Uterus (tissue), 2 donors: Measurements from ENCODE around the gene UBAP1.

Experiments
- POLR2A ChIP-seq, 2 donors: fragments of 450-650 bp; IDR thresholded peaks; one replicate each; pipeline ENCODE4 v1.6.1; 2016; ENCODE audit warnings: antibody characterized with exemption in 2 of 2, mild to moderate bottlenecking in 1 of 2, moderate library complexity in 1 of 2
- TF ChIP-seq, protein P1 (sequence below), 4 experiments: fragments of 200-600 bp in 2 of 4; fragments of 450-650 bp in 2 of 4; sonication (generic) in 2 of 4; IDR thresholded peaks; one replicate each; pipeline ENCODE4 v1.5.1; 2016 to 2019; ENCODE audit warnings: antibody characterized with exemption in 4 of 4, mild to moderate bottlenecking in 2 of 4, moderate library complexity in 1 of 4

DNA sequence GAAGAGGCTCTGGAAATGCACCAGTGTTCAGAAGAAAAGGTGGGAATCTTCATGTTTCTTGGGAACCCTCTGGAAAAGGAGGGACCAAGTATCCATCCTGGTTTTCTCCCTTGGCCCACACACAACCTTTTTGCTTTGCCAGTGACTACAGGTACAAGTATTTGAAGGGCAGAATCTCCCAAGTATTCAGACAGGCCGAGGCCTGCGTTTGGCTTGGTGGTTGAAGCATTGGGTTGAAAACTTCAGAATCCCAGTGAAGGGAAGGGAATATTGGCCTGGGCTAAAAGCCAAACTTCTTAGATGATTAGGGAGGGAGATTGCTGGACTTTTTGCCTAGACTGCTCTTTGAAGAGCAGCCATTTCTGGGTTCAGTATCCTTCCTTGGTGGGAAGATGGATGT lies 71.9 kb downstream of the UBAP1 start:
- TF ChIP-seq, protein P1, sequence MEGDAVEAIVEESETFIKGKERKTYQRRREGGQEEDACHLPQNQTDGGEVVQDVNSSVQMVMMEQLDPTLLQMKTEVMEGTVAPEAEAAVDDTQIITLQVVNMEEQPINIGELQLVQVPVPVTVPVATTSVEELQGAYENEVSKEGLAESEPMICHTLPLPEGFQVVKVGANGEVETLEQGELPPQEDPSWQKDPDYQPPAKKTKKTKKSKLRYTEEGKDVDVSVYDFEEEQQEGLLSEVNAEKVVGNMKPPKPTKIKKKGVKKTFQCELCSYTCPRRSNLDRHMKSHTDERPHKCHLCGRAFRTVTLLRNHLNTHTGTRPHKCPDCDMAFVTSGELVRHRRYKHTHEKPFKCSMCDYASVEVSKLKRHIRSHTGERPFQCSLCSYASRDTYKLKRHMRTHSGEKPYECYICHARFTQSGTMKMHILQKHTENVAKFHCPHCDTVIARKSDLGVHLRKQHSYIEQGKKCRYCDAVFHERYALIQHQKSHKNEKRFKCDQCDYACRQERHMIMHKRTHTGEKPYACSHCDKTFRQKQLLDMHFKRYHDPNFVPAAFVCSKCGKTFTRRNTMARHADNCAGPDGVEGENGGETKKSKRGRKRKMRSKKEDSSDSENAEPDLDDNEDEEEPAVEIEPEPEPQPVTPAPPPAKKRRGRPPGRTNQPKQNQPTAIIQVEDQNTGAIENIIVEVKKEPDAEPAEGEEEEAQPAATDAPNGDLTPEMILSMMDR (IDR thresholded peaks at IDR 0.05): no peak
- no peak for TF ChIP-seq POLR2A (IDR thresholded peaks at IDR 0.05)
